A549 treated with CpdA at 1 μM for 4 hours (cell line): ENCODE results near the gene STXBP2. TPM values are rescaled to one million over a fixed set of nuclear protein-coding genes. Genes with fewer than 3 reads are reported as not detected.

ENCODE experiments used
- total RNA-seq: library from RNA; stranded (reverse); fragments of 200-300 nt; extraction: Qiagen RNA extraction; gene quantifications from 5 replicates; pipeline ENCODE4 v1.2.3, GENCODE V29; 2022; ENCODE audit warnings: low read depth

Gene STXBP2
- 34.8 to 45.3 TPM (median 40.5 TPM) in 5 replicates for total RNA-seq

GRCh38 chr19:7636691-7637373 lies at the start of gene STXBP2:
Gene STXBP2 (plus strand): TSS chr19:7637110. CDS start chr19:7637150, 40 bp downstream.

GRCh38 chr19:7595466-7596133 lies 41.3 kb upstream of the STXBP2 start, which contains the start of gene CAMSAP3:
Gene CAMSAP3 (plus strand): TSS chr19:7595863. CDS start chr19:7596003, 140 bp downstream.

DNA sequence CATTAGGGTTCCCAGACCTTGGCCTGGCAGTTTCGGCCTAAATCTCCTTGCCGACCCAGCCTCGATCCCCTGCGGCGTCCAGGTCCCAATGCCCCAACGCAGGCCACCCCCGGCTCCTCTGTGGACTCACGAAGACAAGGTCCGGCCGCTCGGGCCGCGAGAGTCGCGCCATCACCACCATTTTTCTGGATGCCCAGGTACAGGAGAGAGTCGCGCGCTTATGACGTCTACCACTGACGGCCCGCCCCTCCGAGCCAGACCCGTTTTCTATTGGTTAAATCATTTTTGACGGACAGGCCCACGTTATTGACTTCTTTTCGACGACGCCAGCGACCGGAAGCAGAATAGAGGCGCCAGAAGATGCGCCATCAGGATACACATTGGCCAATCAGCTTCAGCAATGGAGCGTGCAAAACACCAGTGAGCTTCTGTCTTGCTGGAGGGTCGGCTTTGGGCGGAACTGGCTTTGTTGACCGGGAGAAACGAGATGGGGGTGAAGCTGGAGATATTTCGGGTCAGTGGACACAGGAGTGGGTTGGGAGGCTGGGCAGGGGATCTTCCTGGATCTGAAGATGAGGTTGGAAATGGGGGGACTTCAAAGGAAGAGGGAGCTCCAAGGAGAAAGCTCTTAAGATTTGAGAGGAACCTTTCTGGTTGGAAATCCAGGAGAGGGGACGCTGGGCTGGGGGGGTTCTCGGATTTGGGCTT lies 7.4 kb upstream of the STXBP2 start, which contains the start of the genes PET100 and XAB2:
Gene PET100, plus strand, starts transcription at position 447 of the 708 bp plus-strand sequence. Its CDS starts 41 bp downstream, at position 488.
Gene XAB2, minus strand, starts transcription at position 199 of the 708 bp plus-strand sequence. Its CDS starts 18 bp downstream, at position 181.

DNA sequence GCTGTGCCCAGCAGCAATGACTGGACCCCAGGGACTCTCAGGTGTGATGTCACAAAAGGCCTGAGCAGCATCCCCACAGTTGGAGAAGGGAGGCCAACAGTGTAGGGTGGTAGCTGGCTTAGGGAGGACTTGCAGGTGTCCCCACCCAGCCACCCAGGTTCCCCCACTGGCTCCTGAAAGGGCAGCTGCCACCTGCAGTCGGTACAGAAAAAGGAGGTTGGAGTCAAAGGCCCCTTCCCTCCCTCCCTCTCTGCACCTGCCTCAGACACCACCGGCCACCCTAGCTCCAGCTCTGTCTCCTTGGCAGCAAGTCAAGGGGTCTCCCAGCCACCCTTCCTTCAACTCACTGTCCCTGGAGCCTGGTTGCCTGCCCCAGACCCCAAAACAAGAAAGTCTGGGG lies 3.2 kb upstream of the STXBP2 start, which contains the start of gene PCP2:
Gene PCP2, minus strand, starts transcription at position 22 of the 400 bp plus-strand sequence. CDS start 262 bp downstream, outside the sequence.

DNA sequence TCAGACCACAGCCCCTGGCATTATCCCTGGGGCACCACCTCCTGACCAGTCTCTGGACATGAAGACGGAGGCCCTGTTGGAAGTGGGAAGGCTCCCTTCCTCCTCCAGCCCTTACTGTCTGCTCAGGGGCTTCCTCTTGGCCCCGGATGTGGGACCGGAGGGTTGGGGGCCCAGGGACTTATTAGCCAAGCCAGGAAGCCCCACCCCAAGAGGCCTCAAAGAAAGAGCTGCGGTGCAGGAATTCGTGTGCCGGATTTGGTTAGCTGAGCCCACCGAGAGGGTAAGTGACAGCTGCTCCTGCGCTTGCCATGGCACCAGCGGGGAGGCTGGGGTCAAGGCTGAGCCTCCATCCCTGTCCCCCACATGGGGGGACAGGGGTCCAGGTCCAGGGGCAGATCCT lies 31.9 kb downstream of the STXBP2 start, which contains the start of gene RETN:
Gene RETN, plus strand, starts transcription at position 208 of the 400 bp plus-strand sequence. CDS start 278 bp downstream, outside the sequence.

DNA sequence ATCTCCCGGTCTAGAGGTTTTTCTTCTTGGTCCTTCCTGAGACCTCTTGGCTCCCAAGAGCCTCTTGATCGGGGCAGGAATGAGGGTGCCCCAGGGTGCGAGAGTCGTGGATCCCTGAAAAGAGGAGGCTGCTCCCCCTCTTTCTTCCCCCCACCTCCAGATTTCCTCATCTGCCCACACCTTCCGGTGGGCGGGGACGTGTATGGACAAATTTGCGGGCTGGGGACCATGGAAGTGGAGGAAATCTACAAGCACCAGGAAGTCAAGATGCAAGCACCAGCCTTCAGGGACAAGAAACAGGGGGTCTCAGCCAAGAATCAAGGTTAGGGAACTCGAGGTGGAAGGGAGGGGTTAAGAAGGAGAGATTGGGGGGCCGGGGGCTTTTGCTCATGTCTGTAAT lies 39.9 kb downstream of the STXBP2 start, which contains the start of gene MCEMP1:
Gene MCEMP1, plus strand, starts transcription at position 237 of the 400 bp plus-strand sequence. Its CDS starts 31 bp downstream, at position 268.

GRCh38 chr19:7680606-7681339 lies 43.9 kb downstream of the STXBP2 start, which contains the start of gene TRAPPC5:
Gene TRAPPC5 (plus strand): TSS chr19:7680833. CDS start chr19:7682254, 1,421 bp downstream.

Other genes with a start within 250 kb of the STXBP2 start
- gene PEX11G, start 148.1 kb upstream of the STXBP2 start, total RNA-seq: 1.6 to 2.6 TPM (median 2.1 TPM) in 5 replicates
- gene ZNF358, start 121.0 kb upstream of the STXBP2 start, total RNA-seq: 15.9 to 19.3 TPM (median 18.7 TPM) in 5 replicates
- gene MCOLN1, start 114.5 kb upstream of the STXBP2 start, total RNA-seq: 8.1 to 13.6 TPM (median 11.5 TPM) in 5 replicates
- 31.4 to 40.3 TPM (median 32.2 TPM) in 5 replicates for gene PNPLA6, start 101.4 kb upstream of the STXBP2 start, total RNA-seq
- gene CAMSAP3, start 41.2 kb upstream of the STXBP2 start, total RNA-seq: 2.9 to 4.9 TPM (median 4.6 TPM) in 5 replicates
- gene XAB2, start 7.6 kb upstream of the STXBP2 start, total RNA-seq: 22.6 to 28.9 TPM (median 26.4 TPM) in 5 replicates
- 52.5 to 80.8 TPM (median 53.6 TPM) in 5 replicates for gene PET100, start 7.3 kb upstream of the STXBP2 start, total RNA-seq
- gene PCP2, start 3.4 kb upstream of the STXBP2 start, total RNA-seq: 0.22 TPM in 1 of 5 replicates, not detected in the others
- gene RETN, start 31.9 kb downstream of the STXBP2 start, total RNA-seq: not detected in 5 replicates
- not detected in 5 replicates for gene MCEMP1, start 40.0 kb downstream of the STXBP2 start, total RNA-seq
- 35.7 to 103 TPM (median 92.3 TPM) in 5 replicates for gene TRAPPC5, start 43.7 kb downstream of the STXBP2 start, total RNA-seq
- gene FCER2, start 65.0 kb downstream of the STXBP2 start, total RNA-seq: not detected in 5 replicates
- not detected in 5 replicates for gene CLEC4G, start 95.0 kb downstream of the STXBP2 start, total RNA-seq
- gene CD209, start 110.4 kb downstream of the STXBP2 start, total RNA-seq: not detected in 5 replicates
- gene CLEC4M, start 126.1 kb downstream of the STXBP2 start, total RNA-seq: 0.03 TPM in 1 of 5 replicates, not detected in the others
- 0.96 to 2.0 TPM (median 1.4 TPM) in 5 replicates for gene EVI5L, start 193.1 kb downstream of the STXBP2 start, total RNA-seq
- 0.17 to 0.42 TPM (median 0.39 TPM) in 5 replicates for gene PRR36, start 237.3 kb downstream of the STXBP2 start, total RNA-seq